HepG2 (cell line): ENCODE data around the gene GRM7. TPM values are rescaled to one million over a fixed set of nuclear protein-coding genes. Genes with fewer than 3 reads are reported as not detected.

Source experiments
- ATAC-seq: fragments of 200-7000 bp; cut with Tn5 transposase; 3 replicates; pipeline ENCODE4 v1.9.1; 2020; ENCODE audit warnings: mild to moderate bottlenecking, moderate library complexity
- BruUV-seq: library from RNA; stranded (reverse); fragments of 400-500 nt; replicated peaks from 2 replicates; lab custom pipeline; 2021; lab: Mats Ljungman, UMichigan
- CTCF ChIA-PET: fragments of 300-600 bp; formaldehyde crosslinking; extraction: SDS; loops from one replicate; lab custom pipeline; 2021; ENCODE audit warnings: low total read pairs, inconsistent platforms, low intra/inter-chr PET ratio; lab: Yijun Ruan, JAX
- POLR2A ChIA-PET: fragments of 350-600 bp; sonication (Branson Sonifier 250); formaldehyde crosslinking; loops from one replicate; lab custom pipeline; 2020; ENCODE audit warnings: antibody characterized with exemption, inconsistent platforms; lab: Yijun Ruan, JAX
- DNase-seq: peaks from one replicate; pipeline ENCODE4 v3.0.0-alpha.2; 2015; ENCODE audit warnings: low spot score
- FAIRE-seq: peaks from 3 replicates; lab custom pipeline; 2011; peaks lifted over from hg19 to GRCh38; lab: Jason Lieb, UNC
- H2AFZ ChIP-seq: one replicate; pipeline ENCODE4 v1.6.1; 2011; ENCODE audit warnings: low read length, inconsistent platforms
- H3K27ac ChIP-seq: fragments of 300-600 bp; 3 replicates; pipeline ENCODE4 v1.8.0; 2011; ENCODE audit warnings: mixed run types, mild to moderate bottlenecking, mixed read lengths, low read length, inconsistent platforms; ENCODE audit not compliant: insufficient read depth; ENCODE audit errors: extremely low read length
- H3K27me3 ChIP-seq, 2 experiments: fragments of 200-600 bp in 1 of 2; 2 replicates in 1 of 2; 3 replicates in 1 of 2; pipeline versions ENCODE4 v1.6.0 to v1.8.0; 2011; ENCODE audit warnings: low read length in 2 of 2, mild to moderate bottlenecking in 2 of 2, moderate library complexity in 2 of 2, inconsistent platforms in 1 of 2; ENCODE audit not compliant: insufficient read depth in 2 of 2, control insufficient read depth in 1 of 2
- H3K36me3 ChIP-seq, 2 experiments: fragments of 200-600 bp in 1 of 2; replicated peaks in 1 of 2; 2 replicates in 1 of 2; 3 replicates in 1 of 2; pipeline versions ENCODE4 v1.5.1 to v1.8.0; 2011; ENCODE audit warnings: low read length in 2 of 2, inconsistent platforms in 1 of 2; ENCODE audit not compliant: insufficient read depth in 2 of 2, control insufficient read depth in 1 of 2
- H3K4me1 ChIP-seq: 2 replicates; pipeline ENCODE4 v1.5.1; 2012; ENCODE audit warnings: low read length, inconsistent platforms; ENCODE audit not compliant: insufficient read depth
- H3K4me2 ChIP-seq: 2 replicates; pipeline ENCODE4 v1.6.0; 2011; ENCODE audit warnings: low read depth, low read length, inconsistent platforms
- H3K4me3 ChIP-seq, 3 experiments: fragments of 200-600 bp in 1 of 3; sonication (generic), shearing (Covaris generic) in 1 of 3; replicated peaks in 1 of 3; 2 replicates each; pipeline ENCODE4 v1.5.1; 2011 to 2016; ENCODE audit warnings: low read length in 3 of 3, inconsistent platforms in 2 of 3, low read depth in 2 of 3, mild to moderate bottlenecking in 2 of 3, control low read depth in 1 of 3, mixed read lengths in 1 of 3; ENCODE audit not compliant: insufficient read depth in 1 of 3
- H3K79me2 ChIP-seq: one replicate; pipeline ENCODE4 v1.6.1; 2011; ENCODE audit warnings: low read length, inconsistent platforms; ENCODE audit not compliant: insufficient read depth
- H3K9ac ChIP-seq: 2 replicates; pipeline ENCODE4 v1.6.0; 2011; ENCODE audit warnings: mild to moderate bottlenecking, low read depth, low read length, inconsistent platforms; ENCODE audit not compliant: insufficient read depth
- H3K9me3 ChIP-seq: 2 replicates; pipeline ENCODE4 v1.5.1; 2012; ENCODE audit warnings: mild to moderate bottlenecking, low read length
- H4K20me1 ChIP-seq: 2 replicates; pipeline ENCODE4 v1.6.0; 2011; ENCODE audit warnings: inconsistent platforms, mild to moderate bottlenecking, low read length, moderate library complexity; ENCODE audit not compliant: insufficient read depth
- CAMTA2 ChIP-seq: sonication (generic); formaldehyde crosslinking; IDR thresholded peaks from 2 replicates; pipeline ENCODE4 v1.4.0; 2020; ENCODE audit warnings: mild to moderate bottlenecking, missing genetic modification reagents, borderline replicate concordance
- CHCHD3 ChIP-seq: sonication (generic); formaldehyde crosslinking; IDR thresholded peaks from 2 replicates; pipeline ENCODE4 v1.8.0; 2022; ENCODE audit warnings: mild to moderate bottlenecking, missing genetic modification reagents, moderate library complexity
- EP300 ChIP-seq, 3 experiments: sonication (generic) in 1 of 3; formaldehyde crosslinking in 1 of 3; IDR thresholded peaks; 2 replicates each; pipeline versions ENCODE4 v1.5.1 to v1.6.1; 2011 to 2020; ENCODE audit warnings: low read depth in 2 of 3, low read length in 2 of 3, borderline replicate concordance in 1 of 3, improper control_type of control experiment in 1 of 3, mild to moderate bottlenecking in 1 of 3, missing genetic modification reagents in 1 of 3, moderate library complexity in 1 of 3
- HOXA9 ChIP-seq: sonication (generic); formaldehyde crosslinking; IDR thresholded peaks from 2 replicates; pipeline ENCODE4 v1.8.1; 2022; ENCODE audit warnings: missing genetic modification reagents, mild to moderate bottlenecking, moderate library complexity, borderline replicate concordance
- NFYC ChIP-seq: IDR thresholded peaks from 2 replicates; pipeline ENCODE4 v1.6.1; 2016; ENCODE audit warnings: missing genetic modification reagents, missing compliant biosample characterization
- PHF21A ChIP-seq: sonication (generic); formaldehyde crosslinking; IDR thresholded peaks from 2 replicates; pipeline ENCODE4 v1.5.0; 2020; ENCODE audit warnings: mild to moderate bottlenecking, missing genetic modification reagents
- REL ChIP-seq: sonication (generic); formaldehyde crosslinking; conservative IDR thresholded peaks from 2 replicates; pipeline ENCODE4 v1.8.0; 2022; ENCODE audit warnings: mild to moderate bottlenecking, missing genetic modification reagents, moderate library complexity
- TBP ChIP-seq: sonication (generic); formaldehyde crosslinking; IDR thresholded peaks from 2 replicates; pipeline ENCODE4 v1.5.0; 2020; ENCODE audit warnings: missing genetic modification reagents
- U2AF2 ChIP-seq: fragments of 200-400 bp; formaldehyde crosslinking; IDR thresholded peaks from 2 replicates; pipeline ENCODE4 v1.6.1; 2017; ENCODE audit warnings: low read depth, mild to moderate bottlenecking, low read length
- ZMYM4 ChIP-seq: sonication (generic); formaldehyde crosslinking; IDR thresholded peaks from 2 replicates; pipeline ENCODE4 v1.8.1; 2023; ENCODE audit warnings: mild to moderate bottlenecking, missing genetic modification reagents
- ZNF24 ChIP-seq: fragments of 450-650 bp; IDR thresholded peaks from 2 replicates; pipeline ENCODE4 v1.6.1; 2017; ENCODE audit warnings: antibody characterized with exemption, mild to moderate bottlenecking
- ZNF317 ChIP-seq: sonication (generic); formaldehyde crosslinking; IDR thresholded peaks from 2 replicates; pipeline ENCODE4 v1.5.0; 2020; ENCODE audit warnings: mild to moderate bottlenecking, missing genetic modification reagents
- ZNF431 ChIP-seq: sonication (generic); formaldehyde crosslinking; IDR thresholded peaks from 2 replicates; pipeline ENCODE4 v1.9.0; 2022; ENCODE audit warnings: missing genetic modification reagents, low read depth, mild to moderate bottlenecking, borderline replicate concordance
- ZNF510 ChIP-seq: sonication (generic); formaldehyde crosslinking; IDR thresholded peaks from 2 replicates; pipeline ENCODE4 v1.4.0; 2020; ENCODE audit warnings: low read depth, mild to moderate bottlenecking, missing genetic modification reagents
- WGBS: methylation state at CpG from one replicate; pipeline ENCODE4 v1.1.6; 2017; ENCODE audit warnings: low lambda C conversion rate; 5-methylcytosine and 5-hydroxymethylcytosine counted together
- in situ Hi-C: cut with HindIII; loops from 2 replicates; pipeline ENCODE4 v1.10.0; 2017; ENCODE audit warnings: low pct_unique_long_range_greater_than_20kb; ENCODE audit not compliant: extremely low pct_ligation_motif_present
- intact Hi-C: fragments of 100-400 bp; cut with micrococcal nuclease; formaldehyde crosslinking; loops from one replicate; pipeline ENCODE4 v1.10.0; 2022; ENCODE audit not compliant: unreplicated experiment
- polyA plus RNA-seq, 8 experiments: library from polyadenylated mRNA; depleted of rRNA in 3 of 8; stranded (reverse) in 7 of 8; unstranded in 1 of 8; fragments of >200 nt; fragmentation: Illumina TruSeq in 4 of 8; extraction: Trizol in 4 of 8; gene quantifications; 2 replicates each; pipeline versions ENCODE4 v1.2.1 to v1.2.3, GENCODE V29; 2011 to 2016; ENCODE audit warnings: low read depth in 4 of 8, missing spikeins in 1 of 8, mixed read lengths in 1 of 8; ENCODE audit not compliant: insufficient read depth in 1 of 8
- total RNA-seq, 5 experiments: library from RNA; depleted of rRNA; stranded (reverse); fragments of >200 nt; fragmentation: Illumina TruSeq; extraction: Trizol; gene quantifications; 2 replicates each; pipeline ENCODE4 v1.2.3, GENCODE V29; 2016; ENCODE audit warnings: low read depth in 1 of 5
- TF ChIP-seq, protein P1 (sequence below): fragments of 450-650 bp; IDR thresholded peaks from 2 replicates; pipeline ENCODE4 v1.6.1; 2016
- TF ChIP-seq, protein P2 (sequence below): sonication (generic); formaldehyde crosslinking; IDR thresholded peaks from 2 replicates; pipeline ENCODE4 v1.4.0; 2020; ENCODE audit warnings: missing genetic modification reagents, borderline replicate concordance

GRM7 gene
- total and polyA plus RNA-seq, 2 of the 13 experiments (the other 11 are each of a cell fraction or from before 2014, with no cell fraction given): not detected

DNA sequence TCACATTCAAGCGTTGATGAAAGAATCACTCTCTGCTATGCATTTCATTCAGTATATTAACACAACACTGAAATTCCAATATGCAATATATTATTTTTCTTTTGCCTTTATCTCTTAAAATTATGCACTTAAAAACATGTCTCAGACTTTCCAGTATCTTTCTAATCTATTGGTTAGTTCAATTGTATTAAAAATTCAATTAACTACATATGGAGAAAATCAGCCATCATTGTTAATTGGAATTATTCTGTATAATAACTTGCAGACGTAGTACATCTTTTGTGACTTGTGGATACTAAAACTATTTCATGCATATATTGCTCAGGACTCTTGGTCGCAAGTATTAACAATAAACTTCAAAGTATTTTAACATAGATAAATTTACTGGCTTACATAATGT, 715.6 kb downstream of the GRM7 start:
- Histone ChIP-seq H3K4me3 (no peak overlapping the region), H3K79me2 (no peaks in the 10 kb centered on the region), H3K9ac (no peak overlapping the region), H3K4me2 (no peak overlapping the region), H2AFZ (no peak overlapping the region), H3K9me3 (peaks cover 69% of the 10 kb centered on the region), H4K20me1 (no peaks in the 10 kb centered on the region), H3K27ac (no peak overlapping the region), H3K36me3 (no peaks in the 10 kb centered on the region), H3K27me3 (no peaks in the 10 kb centered on the region), H3K4me1 (no peaks in the 10 kb centered on the region)
- DNase-seq (no peak), ATAC-seq (no peak), FAIRE-seq (no peak)
- WGBS: 1% methylated on average over 3 of the region's 3 CpGs
- POLR2A ChIA-PET: no interaction called here
- no TSS peak for BruUV-seq
- CTCF ChIA-PET: no interaction called here
- intact Hi-C loops (no loop called here), in situ Hi-C loops (no loop called here)
- TF ChIP-seq U2AF2: no peak
- TF ChIP-seq REL: no peak
- TF ChIP-seq, protein P1, sequence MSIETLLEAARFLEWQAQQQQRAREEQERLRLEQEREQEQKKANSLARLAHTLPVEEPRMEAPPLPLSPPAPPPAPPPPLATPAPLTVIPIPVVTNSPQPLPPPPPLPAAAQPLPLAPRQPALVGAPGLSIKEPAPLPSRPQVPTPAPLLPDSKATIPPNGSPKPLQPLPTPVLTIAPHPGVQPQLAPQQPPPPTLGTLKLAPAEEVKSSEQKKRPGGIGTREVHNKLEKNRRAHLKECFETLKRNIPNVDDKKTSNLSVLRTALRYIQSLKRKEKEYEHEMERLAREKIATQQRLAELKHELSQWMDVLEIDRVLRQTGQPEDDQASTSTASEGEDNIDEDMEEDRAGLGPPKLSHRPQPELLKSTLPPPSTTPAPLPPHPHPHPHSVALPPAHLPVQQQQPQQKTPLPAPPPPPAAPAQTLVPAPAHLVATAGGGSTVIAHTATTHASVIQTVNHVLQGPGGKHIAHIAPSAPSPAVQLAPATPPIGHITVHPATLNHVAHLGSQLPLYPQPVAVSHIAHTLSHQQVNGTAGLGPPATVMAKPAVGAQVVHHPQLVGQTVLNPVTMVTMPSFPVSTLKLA: no peak
- no peak for TF ChIP-seq ZNF431 (CRISPR knock-in tag)
- no peak for TF ChIP-seq HOXA9 (CRISPR knock-in tag)
- TF ChIP-seq EP300 (IDR thresholded peaks at IDR 0.05; ENCODE audit: low read depth in 2 of 2, low read length in 2 of 2): no peak
- TF ChIP-seq EP300 (CRISPR knock-in tag; IDR thresholded peaks at IDR 0.05; ENCODE audit: borderline replicate concordance): no peak
- TF ChIP-seq ZNF510 (CRISPR knock-in tag): no peak
- TF ChIP-seq TBP: no peak
- TF ChIP-seq CAMTA2 (CRISPR knock-in tag): no peak
- TF ChIP-seq, protein P2, sequence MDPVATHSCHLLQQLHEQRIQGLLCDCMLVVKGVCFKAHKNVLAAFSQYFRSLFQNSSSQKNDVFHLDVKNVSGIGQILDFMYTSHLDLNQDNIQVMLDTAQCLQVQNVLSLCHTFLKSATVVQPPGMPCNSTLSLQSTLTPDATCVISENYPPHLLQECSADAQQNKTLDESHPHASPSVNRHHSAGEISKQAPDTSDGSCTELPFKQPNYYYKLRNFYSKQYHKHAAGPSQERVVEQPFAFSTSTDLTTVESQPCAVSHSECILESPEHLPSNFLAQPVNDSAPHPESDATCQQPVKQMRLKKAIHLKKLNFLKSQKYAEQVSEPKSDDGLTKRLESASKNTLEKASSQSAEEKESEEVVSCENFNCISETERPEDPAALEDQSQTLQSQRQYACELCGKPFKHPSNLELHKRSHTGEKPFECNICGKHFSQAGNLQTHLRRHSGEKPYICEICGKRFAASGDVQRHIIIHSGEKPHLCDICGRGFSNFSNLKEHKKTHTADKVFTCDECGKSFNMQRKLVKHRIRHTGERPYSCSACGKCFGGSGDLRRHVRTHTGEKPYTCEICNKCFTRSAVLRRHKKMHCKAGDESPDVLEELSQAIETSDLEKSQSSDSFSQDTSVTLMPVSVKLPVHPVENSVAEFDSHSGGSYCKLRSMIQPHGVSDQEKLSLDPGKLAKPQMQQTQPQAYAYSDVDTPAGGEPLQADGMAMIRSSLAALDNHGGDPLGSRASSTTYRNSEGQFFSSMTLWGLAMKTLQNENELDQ: no peak
- TF ChIP-seq NFYC (CRISPR knock-in tag): no peak
- TF ChIP-seq CHCHD3 (CRISPR knock-in tag): no peak
- no peak for TF ChIP-seq ZNF317
- TF ChIP-seq ZNF24: no peak
- no peak for TF ChIP-seq ZMYM4
- no peak for TF ChIP-seq PHF21A (CRISPR knock-in tag)
